ENCODE results near the gene UBXN10. TPM values are rescaled to one million over a fixed set of nuclear protein-coding genes. Genes with fewer than 3 reads are reported as not detected.
"Not testable (repeated sequence)": the region's sequence is repeated elsewhere in the genome, so short reads cannot be mapped to it uniquely, and the experiment has no call there.

UBXN10 gene
- total RNA-seq, 1 donor from 2014 or later: 3.3 TPM

DNA sequence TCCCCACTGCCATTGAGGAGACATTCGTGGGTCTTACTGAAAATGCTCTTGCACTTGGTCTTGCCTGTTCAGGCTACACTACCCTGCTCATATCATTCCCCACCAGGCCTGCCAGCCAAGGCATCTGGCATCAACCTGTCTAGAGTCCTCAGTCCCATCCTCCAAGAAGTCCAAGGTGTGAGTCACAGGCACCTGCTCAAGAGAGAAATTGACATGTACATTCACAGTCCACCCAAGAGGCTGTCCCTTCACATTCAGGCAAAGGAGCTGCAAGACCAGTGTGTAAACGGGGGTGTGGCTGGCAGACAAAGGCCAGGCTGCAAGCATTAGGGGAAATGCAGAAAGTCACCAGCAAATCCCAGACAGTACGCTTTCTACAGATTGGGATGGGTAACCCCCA, 13.5 kb downstream of the UBXN10 start:
- FAIRE-seq (no peak), DNase-seq (ENCODE audit: low spot score in 2 of 2) (no peak)

DNA sequence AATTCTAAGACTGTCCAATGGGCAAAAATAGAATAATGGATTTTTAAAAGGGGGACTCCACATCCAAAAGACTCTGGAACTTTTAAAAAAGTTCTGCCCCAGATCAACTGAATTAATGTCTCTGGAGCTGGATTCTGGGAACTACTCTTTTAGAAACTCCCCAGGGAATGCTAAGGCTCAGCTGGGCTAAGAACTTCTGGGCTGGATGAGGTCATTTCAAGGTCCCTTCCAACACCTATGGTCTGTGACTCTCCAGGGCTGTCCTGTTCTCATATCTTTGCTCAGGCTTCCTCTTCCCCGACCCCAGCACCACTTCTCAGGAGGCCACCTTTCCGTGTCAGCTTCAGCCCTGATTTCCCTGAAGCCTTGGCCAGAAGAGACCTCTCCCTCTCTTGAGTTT, 13.9 kb downstream of the UBXN10 start:
- no peak for FAIRE-seq
- no peak for DNase-seq (ENCODE audit: low spot score in 2 of 2)

- DNase-seq (ENCODE audit: low spot score in 2 of 2): no peak
- no peak for FAIRE-seq
Measured at GRCh38 chr1:20200966-20201365, 15.1 kb downstream of the UBXN10 start.

DNA sequence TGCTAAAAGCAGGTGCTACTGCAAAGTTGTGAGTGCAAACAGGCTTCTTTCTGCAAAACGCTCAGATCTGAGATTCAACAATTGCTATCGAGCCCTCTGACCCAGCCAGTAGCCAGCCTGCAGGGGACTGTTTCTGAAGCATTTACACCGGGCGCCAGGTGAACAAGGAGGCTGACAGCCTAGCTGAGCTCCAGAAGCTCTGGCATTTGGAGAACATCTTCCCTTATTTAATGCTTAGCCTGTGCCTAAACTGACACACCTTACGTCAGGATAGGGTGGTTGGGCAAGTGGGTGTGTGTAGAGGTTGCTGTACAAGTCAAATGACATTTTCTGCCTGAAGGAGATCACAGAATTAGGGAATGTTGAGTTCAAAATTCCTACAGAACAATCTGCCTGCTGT, 16.3 kb downstream of the UBXN10 start:
- DNase-seq (ENCODE audit: low spot score in 2 of 2) (no peak), FAIRE-seq (no peak)

DNA sequence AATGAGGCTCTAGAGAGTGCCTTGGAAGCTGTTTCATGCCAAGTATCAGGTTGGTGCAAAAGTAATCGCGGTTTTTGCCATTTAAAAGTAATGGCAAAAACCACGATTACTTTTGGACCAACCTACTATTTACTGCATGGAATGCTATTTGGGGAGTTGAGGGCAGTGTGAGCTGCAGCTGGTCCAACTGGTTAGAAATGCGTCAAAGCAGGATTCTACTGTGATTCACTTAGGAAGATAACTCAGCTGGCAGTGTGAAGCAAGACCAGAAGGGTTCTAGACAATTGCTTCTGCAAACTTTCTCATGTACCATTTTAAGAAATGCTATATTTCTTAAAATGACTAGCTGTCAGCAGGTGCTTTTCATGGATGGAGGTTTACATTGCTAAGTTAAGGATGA, 21.6 kb downstream of the UBXN10 start:
- FAIRE-seq: no peak
- DNase-seq (ENCODE audit: low spot score in 2 of 2): no peak

DNA sequence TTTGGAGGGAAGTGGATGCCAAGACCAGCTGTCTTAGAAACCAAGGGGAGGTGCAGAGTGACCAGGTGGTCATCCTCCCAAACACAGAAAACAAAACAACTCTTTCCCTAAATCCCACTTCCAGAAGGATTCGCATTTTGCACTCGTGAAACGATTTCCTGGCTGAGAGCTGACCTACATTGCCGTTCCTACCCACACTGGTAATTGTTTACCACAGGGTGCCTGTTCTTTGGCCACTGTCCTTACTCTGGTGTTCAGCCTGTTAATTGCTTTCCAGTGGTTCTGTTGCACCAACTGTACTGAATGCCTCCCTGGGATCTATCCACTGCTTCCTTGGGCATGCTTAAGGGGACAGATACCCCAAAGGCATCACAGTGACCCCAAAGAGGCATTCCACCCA, 23.6 kb downstream of the UBXN10 start:
- DNase-seq (ENCODE audit: low spot score in 2 of 2): no peak
- FAIRE-seq: no peak

GRCh38 chr1:20210736-20211460, 25.0 kb downstream of the UBXN10 start:
- DNase-seq (ENCODE audit: low spot score in 2 of 2) (no peak), FAIRE-seq (no peak)

DNA sequence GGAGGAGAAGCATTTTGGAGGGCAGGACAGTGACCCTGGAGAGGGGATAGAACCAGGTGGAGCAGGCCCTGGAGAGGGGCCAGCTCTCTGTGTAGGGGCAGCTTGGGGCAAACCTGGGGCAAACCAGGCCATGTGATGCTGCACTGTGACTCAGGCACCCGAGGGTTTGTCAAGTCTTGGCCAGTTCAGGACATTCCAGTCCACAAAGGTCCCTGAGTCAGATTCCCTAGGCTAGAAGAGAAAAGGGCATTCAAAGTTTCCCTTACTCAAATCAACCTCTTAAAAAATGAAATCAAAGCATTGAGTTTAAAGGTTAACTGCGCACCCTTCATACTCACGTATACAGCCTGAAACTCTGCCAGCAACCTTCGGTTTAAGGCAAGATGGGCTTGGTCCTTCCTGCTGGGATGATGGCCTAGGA, 25.6 kb downstream of the UBXN10 start:
- no peak for DNase-seq (ENCODE audit: low spot score in 2 of 2)
- FAIRE-seq: no peak

DNA sequence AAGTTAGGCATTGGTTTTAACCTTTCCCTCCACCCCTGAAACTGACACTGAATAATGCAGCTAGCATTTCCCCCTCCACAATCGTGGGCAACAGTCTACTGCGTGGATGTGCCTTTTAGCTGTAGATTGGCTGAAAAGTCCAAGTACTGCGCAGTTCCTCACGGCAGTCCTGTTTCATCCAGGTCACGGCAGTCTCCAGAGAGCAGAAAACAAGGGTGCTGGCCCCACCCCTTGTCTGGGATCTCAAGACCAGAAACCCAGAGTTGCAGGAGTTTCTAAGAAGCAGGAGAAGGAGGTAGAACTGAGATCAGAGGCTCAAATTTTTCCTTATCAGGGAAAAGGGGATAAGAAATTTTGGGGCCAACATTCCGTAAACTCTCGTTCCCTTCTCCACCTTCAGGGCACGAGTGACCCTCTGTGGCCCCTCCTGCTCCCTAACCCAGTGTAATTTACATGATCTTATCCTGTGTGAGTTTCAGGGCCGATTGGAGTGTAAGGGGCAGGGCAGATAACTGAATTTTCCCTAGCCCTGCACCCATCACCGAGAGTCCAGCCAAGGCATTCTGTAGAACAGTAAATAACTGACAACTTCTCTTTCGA, 26.3 kb downstream of the UBXN10 start:
- FAIRE-seq: no peak
- DNase-seq (ENCODE audit: low spot score in 2 of 2): no peak

DNA sequence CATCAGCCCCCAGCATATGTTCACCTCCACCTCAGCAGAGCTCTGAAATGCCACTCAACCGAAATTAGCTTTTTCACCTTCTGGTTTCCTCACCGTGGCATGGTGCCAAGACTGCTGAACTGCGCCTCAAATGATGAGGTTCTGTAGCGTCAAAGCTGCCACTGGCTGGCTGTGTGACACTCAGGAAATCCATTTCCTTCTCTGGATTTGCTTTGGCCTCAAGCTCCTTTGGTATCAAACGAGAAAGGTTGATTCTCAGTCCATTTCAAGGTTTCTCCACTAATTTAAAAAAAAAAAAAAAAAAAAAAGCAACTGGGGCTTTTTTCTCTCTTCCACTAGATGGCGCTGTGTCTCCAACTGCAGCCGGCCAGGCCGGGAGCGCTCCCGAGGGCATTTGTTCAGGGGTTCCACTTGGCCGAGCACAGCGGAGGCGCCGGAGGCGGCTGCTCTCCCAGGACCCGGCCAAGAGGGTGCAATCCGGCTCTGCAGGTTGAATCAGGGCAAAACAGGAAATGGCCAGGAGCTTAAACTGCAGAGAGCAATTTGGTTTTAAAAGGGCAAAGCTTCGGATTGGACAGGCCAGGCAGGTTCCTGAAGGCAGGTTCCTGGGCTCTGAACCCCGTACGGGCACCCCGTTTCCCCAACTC, 26.9 kb downstream of the UBXN10 start:
- FAIRE-seq: no peak
- DNase-seq (ENCODE audit: low spot score in 2 of 2): peak in 1 of 2 donors; percentile 58

- no peak for FAIRE-seq
- DNase-seq (ENCODE audit: low spot score in 2 of 2): no peak
Measured at GRCh38 chr1:20215716-20216115, 29.8 kb downstream of the UBXN10 start.

DNA sequence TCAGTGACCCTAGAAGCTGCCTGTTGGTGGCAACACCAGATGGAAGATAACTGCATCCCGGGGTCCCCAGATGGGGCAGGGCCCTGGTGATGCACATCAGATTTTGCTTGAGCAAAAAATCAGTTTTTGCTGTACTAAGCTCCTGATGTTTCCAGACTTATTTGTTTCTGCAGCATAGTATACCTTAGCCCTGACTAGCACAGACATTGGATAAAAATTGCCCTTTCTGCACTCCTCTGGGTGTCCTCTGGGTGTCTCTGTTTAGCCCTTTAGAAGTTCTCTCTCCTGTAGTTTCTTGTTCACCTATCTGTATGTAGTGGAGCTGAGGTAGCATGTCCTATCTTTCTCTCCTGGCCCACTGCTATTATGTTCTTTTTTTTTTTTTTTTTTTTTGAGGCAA, 30.7 kb downstream of the UBXN10 start:
- DNase-seq (ENCODE audit: low spot score in 2 of 2): no peak

DNA sequence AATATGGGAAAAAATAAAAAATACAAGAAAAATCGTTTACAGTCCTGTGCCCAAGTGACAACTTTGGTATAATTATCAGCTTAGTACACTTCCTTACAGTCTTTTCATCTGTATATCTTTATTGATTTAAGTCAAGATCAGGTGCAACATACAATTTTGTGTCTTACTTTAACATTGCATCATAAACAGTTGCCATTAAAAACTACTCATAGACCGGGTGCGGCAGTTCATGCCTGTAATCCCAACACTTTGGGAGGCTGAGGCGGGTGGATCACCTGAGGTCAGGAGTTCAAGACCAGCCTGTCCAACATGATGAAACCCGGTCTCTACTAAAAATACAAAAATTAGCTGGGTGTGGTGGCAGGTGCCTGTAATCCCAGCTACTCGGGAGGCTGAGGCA, 33.2 kb downstream of the UBXN10 start:
- DNase-seq (ENCODE audit: low spot score in 2 of 2); FAIRE-seq: not testable (repeated sequence)

More for the DNA sequence above, 30.7 kb downstream of the UBXN10 start:
- FAIRE-seq: no peak

DNA sequence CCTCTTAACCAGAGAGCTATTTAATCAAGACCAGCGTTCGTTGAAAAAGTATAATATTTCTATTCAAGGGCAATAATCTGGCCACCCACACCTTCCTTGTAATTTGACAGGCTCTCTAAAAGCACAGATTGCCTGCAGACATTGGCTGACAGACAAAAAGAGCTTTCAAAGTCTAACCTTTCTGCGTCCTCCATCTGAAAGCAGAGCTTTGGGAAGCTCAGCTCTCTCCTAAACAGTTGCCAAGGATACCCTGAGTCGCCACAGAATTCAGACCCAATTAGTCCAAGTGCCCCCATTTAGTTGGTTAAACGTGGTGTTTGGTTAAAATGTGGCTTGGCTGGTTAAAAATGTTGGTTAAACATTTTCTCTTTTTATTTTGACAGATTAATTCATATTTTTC, 34.1 kb downstream of the UBXN10 start:
- FAIRE-seq (no peak), DNase-seq (ENCODE audit: low spot score in 2 of 2) (no peak)

DNA sequence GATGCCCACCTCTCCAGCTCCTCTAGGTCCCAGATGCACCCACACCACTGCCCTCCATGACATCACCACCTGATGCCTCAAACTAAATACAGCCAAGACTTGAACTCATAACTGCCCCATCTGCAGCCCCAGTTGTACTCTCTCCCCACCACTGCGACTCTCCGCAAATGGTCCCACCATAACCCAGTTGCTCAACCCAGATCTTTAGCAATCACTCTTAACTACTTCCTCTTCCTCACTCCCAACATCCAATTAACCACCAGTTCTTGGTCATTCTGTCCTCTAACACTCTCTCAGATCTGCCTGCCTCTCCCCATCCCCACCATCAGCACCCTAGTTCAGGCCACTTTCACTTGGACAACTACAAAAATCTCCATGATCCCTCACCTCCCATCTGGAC, 37.2 kb downstream of the UBXN10 start:
- no peak for FAIRE-seq

DNA sequence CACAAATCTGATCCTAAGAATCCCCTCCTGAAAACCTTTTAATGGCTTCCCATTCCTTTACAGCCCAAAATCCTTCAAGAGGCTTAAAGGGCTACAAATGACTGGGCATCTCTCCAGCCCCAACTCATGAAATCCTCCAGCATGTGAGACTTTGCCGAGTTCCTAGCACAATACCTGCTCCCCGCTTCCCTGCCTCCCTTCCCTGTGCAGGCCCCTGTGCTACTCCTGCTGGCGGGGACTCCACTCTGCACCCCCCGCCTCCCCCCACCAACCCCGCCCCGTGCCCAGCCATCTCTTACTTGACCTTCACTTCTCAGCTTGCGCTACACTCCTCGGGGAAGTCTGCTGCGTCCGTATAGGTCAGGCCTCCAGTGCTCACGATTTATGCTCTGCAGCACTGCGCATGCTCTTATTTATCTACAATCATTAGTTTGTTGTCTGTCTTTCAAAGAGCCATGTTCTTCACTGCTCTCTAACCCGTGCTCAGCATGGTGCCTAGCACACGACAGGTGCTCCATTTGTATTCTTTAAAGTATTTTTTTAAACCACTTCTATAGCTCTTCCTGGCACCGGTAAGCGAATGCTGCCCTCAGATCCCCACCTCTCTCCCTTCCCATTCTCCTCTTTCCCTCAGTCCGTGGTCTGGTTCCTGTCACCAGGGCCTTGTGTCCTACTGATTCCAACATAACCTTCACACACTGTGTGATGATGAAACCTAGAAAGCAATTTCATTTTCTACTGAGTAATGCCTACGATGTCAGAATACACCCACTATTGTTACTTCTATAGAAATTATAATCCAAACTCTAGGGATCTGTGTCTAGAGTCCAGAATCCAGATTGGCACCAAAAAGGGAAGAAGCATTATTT, 37.9 kb downstream of the UBXN10 start:
- DNase-seq (ENCODE audit: low spot score in 2 of 2) (no peak), FAIRE-seq (no peak)

More for the DNA sequence above, 37.2 kb downstream of the UBXN10 start:
- DNase-seq (ENCODE audit: low spot score in 2 of 2): no peak

DNA sequence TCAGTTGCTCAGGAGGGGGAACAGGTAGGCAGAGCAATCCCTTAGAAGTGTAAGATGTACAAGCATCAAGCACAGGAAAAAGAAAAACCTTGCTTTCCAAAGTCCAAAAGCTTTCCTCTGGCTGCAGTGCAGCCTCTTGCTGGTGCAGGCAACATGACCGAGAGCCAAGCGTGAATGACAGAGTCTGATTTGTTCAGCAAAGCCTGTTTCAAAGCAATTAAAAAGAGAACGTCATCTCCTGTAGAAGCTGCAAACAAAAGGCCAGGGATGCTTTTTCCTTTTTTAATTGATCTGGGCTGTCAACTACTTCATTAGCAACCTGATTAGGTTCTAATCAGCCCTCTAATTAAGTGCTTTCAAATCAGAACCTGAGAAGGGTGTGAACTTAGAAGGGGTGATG, 38.6 kb downstream of the UBXN10 start:
- no peak for DNase-seq (ENCODE audit: low spot score in 2 of 2)
- no peak for FAIRE-seq

DNA sequence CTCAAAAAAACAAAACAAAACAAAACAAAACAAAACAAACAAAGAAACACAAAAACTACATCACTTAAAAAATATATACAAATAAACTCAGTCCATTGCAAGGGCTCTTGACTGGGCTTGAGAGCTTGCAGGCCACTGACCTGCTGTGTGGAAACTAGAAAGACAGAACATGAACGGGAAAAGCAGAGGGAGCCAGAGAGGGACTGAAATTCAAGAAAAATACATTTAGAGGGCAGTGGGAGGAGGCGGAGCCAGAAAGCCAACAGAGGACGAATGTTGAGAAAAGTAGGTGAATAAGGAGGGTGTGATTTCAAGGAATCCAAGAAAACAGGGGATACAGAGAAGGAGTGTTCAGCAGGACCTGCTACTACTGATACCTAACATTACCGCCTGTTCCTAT, 41.8 kb downstream of the UBXN10 start:
- no peak for FAIRE-seq
- DNase-seq (ENCODE audit: low spot score in 2 of 2): no peak

DNA sequence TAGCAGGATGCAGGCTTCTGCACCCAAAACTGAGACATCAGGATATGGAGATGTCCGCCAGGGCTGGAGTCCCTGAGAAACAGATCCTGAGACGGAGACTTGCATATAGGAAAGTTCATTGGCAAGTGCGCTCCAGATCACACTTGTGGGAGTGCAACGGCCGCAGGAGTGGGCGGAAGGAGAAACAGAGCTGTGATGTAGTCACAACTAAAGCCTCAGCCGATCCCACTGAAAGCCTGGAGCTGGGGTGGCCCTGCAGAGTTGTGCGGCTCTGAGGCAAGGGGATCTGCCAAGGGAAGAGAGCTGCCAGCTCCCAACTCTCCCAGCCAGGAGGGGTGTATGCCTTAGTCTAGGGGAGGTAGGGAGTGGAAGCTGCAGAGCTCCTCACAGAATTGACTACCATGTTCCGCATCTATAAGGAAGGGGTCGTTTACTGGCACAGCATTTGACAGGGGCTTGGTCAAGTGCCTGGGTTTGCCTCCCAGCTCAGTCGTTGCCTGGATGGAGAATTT, 42.5 kb downstream of the UBXN10 start:
- no peak for FAIRE-seq
- DNase-seq (ENCODE audit: low spot score in 2 of 2): no peak

DNA sequence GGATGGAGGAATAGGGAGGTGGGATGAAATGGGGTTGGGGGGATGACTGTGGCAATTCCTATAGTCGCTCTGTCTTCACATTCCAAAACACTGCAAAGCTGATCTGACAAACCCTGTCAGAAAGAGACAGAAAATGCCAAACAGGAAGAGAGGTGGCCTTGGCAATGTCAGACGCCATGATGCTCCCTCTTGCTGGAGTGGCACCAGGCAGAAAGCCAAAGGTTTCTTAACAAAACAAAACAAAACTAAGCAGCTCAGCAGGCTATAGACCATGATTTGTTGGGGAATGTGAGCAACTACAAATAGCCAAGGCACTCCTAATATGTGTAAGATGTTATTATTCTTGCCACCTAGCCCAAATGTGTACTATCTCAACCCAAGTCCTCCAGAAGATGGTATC, 43.3 kb downstream of the UBXN10 start:
- DNase-seq (ENCODE audit: low spot score in 2 of 2) (no peak), FAIRE-seq (no peak)

GRCh38 chr1:20232564-20232963, 46.7 kb downstream of the UBXN10 start:
- not testable (repeated sequence) for DNase-seq (ENCODE audit: low spot score in 2 of 2); FAIRE-seq

Measured in frontal cortex (tissue), 4 donors.